Karpas-422 (cell line): ENCODE data around the gene TM9SF2. TPM values are rescaled to one million over a fixed set of nuclear protein-coding genes. Genes with fewer than 3 reads are reported as not detected.

Experiments
- DNase-seq: peaks from one replicate; pipeline ENCODE4 v3.0.0-alpha.2; 2015
- H2AFZ ChIP-seq: fragments of 200-600 bp; sonication (generic); 2 replicates; pipeline ENCODE4 v1.6.1; 2014; ENCODE audit warnings: antibody characterized with exemption, low read length, mixed read lengths
- H3K27ac ChIP-seq: fragments of 200-600 bp; sonication (generic); 2 replicates; pipeline ENCODE4 v1.5.1; 2014; ENCODE audit warnings: mild to moderate bottlenecking, low read length, moderate library complexity
- H3K27me3 ChIP-seq: fragments of 200-600 bp; sonication (generic); 2 replicates; pipeline ENCODE4 v1.6.1; 2014; ENCODE audit warnings: low read length, mixed read lengths
- H3K36me3 ChIP-seq: fragments of 200-600 bp; sonication (generic); 2 replicates; pipeline ENCODE4 v1.6.1; 2014; ENCODE audit warnings: low read length, mixed read lengths; ENCODE audit not compliant: insufficient read depth
- H3K4me1 ChIP-seq: fragments of 200-600 bp; sonication (generic); 2 replicates; pipeline ENCODE4 v1.6.1; 2014; ENCODE audit warnings: mild to moderate bottlenecking, low read length, mixed read lengths
- H3K4me2 ChIP-seq: fragments of 200-600 bp; sonication (generic); 2 replicates; pipeline ENCODE4 v1.6.1; 2014; ENCODE audit warnings: low read length, low read depth, mild to moderate bottlenecking; ENCODE audit not compliant: poor library complexity, severe bottlenecking
- H3K4me3 ChIP-seq: fragments of 200-600 bp; sonication (generic); 2 replicates; pipeline ENCODE4 v1.5.1; 2014; ENCODE audit warnings: mild to moderate bottlenecking, antibody characterized with exemption, low read length, mixed read lengths
- H3K79me2 ChIP-seq: fragments of 200-600 bp; sonication (generic); 2 replicates; pipeline ENCODE4 v1.6.1; 2014; ENCODE audit warnings: mild to moderate bottlenecking, low read length, mixed read lengths
- H3K9ac ChIP-seq: fragments of 200-600 bp; sonication (generic); 2 replicates; pipeline ENCODE4 v1.6.0; 2014; ENCODE audit warnings: low read length
- H3K9me2 ChIP-seq: fragments of 200-600 bp; sonication (generic), shearing (Covaris generic); replicated peaks from 2 replicates; pipeline ENCODE4 v1.6.0; 2014; ENCODE audit warnings: mild to moderate bottlenecking, low read length, moderate library complexity; ENCODE audit not compliant: insufficient read depth
- H3K9me3 ChIP-seq: fragments of 300-700, 200-600 bp; sonication (generic); 2 replicates; pipeline ENCODE4 v1.6.1; 2014; ENCODE audit warnings: low read length, mixed read lengths
- H4K20me1 ChIP-seq: fragments of 200-600 bp; sonication (generic); 2 replicates; pipeline ENCODE4 v1.6.1; 2014; ENCODE audit warnings: mild to moderate bottlenecking, antibody characterized with exemption, low read length, low read depth; ENCODE audit not compliant: insufficient read depth
- total RNA-seq: library from RNA; depleted of rRNA; stranded (reverse); fragments of >200 nt; shearing (Covaris generic); gene quantifications from 2 replicates; pipeline ENCODE4 v1.2.3, GENCODE V29; 2014; ENCODE audit warnings: low replicate concordance

Gene TM9SF2
- total RNA-seq, 1 experiment from 2014 or later, result 134 TPM

DNA sequence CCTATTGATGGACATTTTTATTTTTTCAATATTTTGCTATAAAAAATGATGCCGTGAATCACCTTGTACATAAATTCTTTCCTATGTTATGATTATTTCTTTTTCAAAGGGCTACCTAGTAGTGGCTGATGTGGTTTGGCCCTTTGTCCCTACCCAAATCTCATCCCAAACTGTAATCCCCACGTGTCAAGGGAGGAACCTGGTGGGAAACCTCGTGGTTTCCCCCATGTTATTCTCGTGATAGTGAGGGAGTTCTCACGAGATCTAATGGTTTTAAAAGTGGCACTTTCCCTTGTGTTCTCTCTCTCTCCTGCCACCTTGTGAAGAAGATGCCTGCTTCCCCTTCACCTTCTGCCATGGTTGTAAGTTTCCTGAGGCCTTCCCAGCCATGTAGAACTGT lies 94.9 kb downstream of the TM9SF2 start:
- Histone ChIP-seq H3K79me2 (no peaks in the 10 kb centered on the region), H3K4me3 (no peak overlapping the region), H3K4me2 (no peak overlapping the region), H3K27ac (no peak overlapping the region), H2AFZ (no peak overlapping the region), H3K4me1 (peaks cover 8% of the 10 kb centered on the region), H3K9me2 (no peaks in the 10 kb centered on the region), H3K27me3 (no peaks in the 10 kb centered on the region), H3K36me3 (no peaks in the 10 kb centered on the region), H3K9me3 (no peaks in the 10 kb centered on the region), H3K9ac (no peak overlapping the region), H4K20me1 (no peaks in the 10 kb centered on the region)
- DNase-seq, result no peak

DNA sequence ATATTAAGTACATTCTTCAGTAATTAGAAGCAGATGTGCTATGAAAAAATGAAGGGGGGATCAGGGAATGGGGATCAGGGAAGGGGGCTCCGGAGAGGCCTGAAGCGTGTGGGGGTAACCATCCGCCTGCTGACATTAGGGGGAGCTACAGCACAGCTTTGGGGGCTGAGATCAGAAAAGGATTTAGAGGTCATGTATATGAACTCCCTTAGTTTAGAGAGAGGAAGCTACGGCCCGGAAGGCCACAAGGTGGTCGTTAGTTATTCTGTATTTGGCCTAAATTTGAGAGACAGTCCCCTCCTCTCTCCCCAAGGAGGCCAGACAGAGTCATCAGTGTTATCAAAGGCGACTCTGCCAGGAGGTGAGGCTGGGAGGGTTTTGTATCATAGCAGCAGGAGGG lies 99.0 kb downstream of the TM9SF2 start:
- Histone ChIP-seq H3K9me2 (no peaks in the 10 kb centered on the region), H3K9me3 (no peaks in the 10 kb centered on the region), H3K4me1 (peaks cover 9% of the 10 kb centered on the region), H3K36me3 (no peaks in the 10 kb centered on the region), H2AFZ (peak overlapping the region; percentile 95), H3K4me3 (no peak overlapping the region), H3K9ac (no peak overlapping the region), H3K27me3 (no peaks in the 10 kb centered on the region), H3K79me2 (no peaks in the 10 kb centered on the region), H4K20me1 (no peaks in the 10 kb centered on the region), H3K4me2 (peak overlapping the region; percentile 23), H3K27ac (no peak overlapping the region)
- peak; percentile 78 for DNase-seq

DNA sequence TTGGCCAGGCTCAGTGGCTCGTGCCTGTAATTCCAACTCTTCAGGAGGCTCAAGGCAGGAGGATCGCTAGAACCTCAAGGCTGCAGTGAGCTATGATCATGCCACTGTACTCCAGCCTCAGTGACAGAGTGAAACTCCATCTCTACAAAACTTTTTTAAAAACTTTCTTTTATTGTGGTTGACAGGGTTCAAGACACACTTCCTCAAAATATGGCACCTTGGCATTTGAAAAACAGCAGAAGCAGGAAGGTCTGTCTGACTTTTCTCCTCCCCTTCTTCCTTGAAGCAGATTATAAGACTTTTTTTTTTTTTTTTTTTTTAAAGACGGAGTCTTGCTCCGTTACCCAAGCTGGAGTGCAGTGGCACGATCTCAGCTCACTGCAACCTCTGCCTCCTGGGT lies 100.3 kb downstream of the TM9SF2 start:
- Histone ChIP-seq H3K9me2 (no peaks in the 10 kb centered on the region), H4K20me1 (no peaks in the 10 kb centered on the region), H2AFZ (no peak overlapping the region), H3K4me2 (no peak overlapping the region), H3K9ac (no peak overlapping the region), H3K4me1 (peaks cover 19% of the 10 kb centered on the region), H3K27me3 (no peaks in the 10 kb centered on the region), H3K9me3 (no peaks in the 10 kb centered on the region), H3K4me3 (no peak overlapping the region), H3K36me3 (no peaks in the 10 kb centered on the region), H3K79me2 (no peaks in the 10 kb centered on the region), H3K27ac (no peak overlapping the region)
- DNase-seq, result no peak

DNA sequence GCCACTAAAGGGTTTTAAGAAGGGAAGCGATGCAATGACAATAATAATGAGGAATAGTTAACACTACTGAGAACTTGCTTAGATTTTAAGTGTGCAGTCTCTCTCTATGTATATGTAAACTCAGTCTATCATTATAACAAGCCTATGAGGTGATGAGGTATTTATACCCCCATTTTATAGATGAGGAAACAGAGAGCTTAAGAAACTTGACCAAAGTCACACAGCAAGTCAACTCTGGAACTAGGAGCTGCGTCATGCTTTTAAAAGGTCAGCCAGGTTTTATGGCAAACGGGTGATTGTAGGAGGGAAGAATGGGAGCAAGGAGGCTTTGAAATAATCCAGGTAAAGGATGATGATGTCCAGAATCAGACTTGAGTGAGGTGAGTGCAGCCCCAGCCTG lies 103.4 kb downstream of the TM9SF2 start:
- no peaks in the 10 kb centered on the region for H3K79me2 ChIP-seq
- H3K9me3 ChIP-seq, result no peaks in the 10 kb centered on the region
- H3K36me3 ChIP-seq, result no peaks in the 10 kb centered on the region
- DNase-seq, result no peak
- H3K9me2 ChIP-seq, result no peaks in the 10 kb centered on the region
- no peak overlapping the region for H3K4me2 ChIP-seq
- H2AFZ ChIP-seq, result no peak overlapping the region
- H3K27ac ChIP-seq, result no peak overlapping the region
- no peaks in the 10 kb centered on the region for H3K27me3 ChIP-seq
- H4K20me1 ChIP-seq, result no peaks in the 10 kb centered on the region
- no peak overlapping the region for H3K4me3 ChIP-seq
- H3K9ac ChIP-seq, result no peak overlapping the region
- peaks cover 27% of the 10 kb centered on the region for H3K4me1 ChIP-seq

DNA sequence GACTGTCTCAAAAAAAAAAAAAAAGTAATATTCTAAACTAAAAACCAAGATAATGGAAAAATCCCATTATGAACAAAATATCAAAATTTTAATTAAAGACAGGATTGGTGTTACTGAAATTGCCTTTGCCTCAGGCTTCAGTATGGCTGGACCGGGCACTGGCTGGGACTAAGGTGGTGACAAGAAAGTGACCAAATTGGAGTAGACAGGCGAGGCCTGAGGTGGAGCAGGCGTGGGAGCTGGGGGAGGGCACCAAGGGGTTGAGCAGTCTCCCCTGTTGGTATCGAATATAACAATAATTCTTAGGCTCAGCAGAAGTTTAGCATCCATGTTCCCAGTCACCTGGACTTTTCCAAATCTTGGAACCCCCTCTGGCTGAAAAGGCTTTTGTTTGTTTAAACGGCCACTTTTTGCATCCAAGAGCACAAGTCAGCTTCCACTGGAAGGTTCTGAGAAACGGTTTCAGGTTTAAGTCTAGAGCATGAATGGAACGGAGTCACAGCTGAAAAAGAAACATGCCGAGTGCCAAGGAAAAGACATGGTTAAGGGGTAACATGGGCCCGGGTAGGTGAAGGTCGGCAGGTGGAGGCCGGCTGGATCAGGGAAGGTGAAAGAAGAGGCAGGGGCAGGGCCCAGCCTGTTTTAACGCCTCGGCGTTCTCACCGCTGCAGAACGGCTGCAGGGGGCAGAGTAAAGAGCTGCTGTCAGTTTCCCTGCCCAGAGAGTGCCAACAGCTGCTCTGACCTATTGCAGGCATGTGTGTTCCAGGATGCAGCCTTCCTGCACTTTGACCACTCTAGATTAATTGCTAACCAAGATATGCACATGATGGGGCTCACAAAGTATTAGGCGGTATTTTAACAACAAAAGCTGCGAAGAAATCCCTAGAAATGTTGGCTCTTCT lies 104.4 kb downstream of the TM9SF2 start:
- no peaks in the 10 kb centered on the region for H3K79me2 ChIP-seq
- H4K20me1 ChIP-seq, result peaks cover 4% of the 10 kb centered on the region; the same call in 1 of the 2 replicates
- H3K36me3 ChIP-seq, result no peaks in the 10 kb centered on the region
- DNase-seq, result peak; percentile 68
- H2AFZ ChIP-seq, result peak overlapping the region; percentile 99
- no peak overlapping the region for H3K27ac ChIP-seq
- H3K4me3 ChIP-seq, result peak overlapping the region; percentile 72
- no peaks in the 10 kb centered on the region for H3K9me2 ChIP-seq
- peaks cover 30% of the 10 kb centered on the region for H3K4me1 ChIP-seq
- no peaks in the 10 kb centered on the region for H3K27me3 ChIP-seq
- H3K9me3 ChIP-seq, result no peaks in the 10 kb centered on the region
- H3K4me2 ChIP-seq, result peak overlapping the region; percentile 82
- H3K9ac ChIP-seq, result peak overlapping the region; percentile 61

DNA sequence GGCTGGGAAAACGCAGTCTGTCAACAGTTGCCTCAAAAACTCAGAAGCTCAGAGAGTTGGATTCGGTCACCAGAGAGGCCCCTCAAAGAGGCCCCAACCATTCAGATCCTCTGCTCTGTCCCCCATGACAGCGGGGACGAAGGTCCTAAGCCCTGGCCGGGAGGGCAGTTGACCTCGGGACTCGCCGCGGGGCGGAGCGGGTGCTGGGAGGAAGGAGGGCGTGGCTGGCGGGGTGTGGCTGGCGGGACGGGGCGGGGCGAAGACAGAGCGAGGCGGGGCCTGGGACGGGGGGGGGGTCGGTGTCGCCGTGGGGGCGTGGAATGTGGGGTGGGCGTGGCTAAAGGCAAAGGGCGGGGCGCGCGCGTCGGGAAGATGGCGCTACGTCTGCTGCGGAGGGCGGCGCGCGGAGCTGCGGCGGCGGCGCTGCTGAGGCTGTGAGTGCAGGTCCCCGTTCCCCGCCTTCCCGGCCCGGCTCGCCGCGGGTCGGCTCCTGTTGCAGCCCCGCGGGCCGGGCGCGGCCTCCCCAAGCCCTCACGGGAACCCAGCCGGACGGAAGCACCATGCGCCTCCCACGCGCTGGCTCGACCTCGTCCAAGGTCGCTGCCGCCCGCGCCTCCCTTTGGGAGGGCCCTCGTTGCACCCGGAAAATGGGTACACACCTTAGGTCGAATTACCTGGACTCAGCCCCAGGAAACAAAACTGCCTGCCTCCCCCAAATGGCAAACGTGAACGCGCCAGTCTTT lies 105.2 kb downstream of the TM9SF2 start, which contains the start of gene CLYBL:
CLYBL (plus strand) TSS at position 367 of the 743 bp plus-strand sequence.
- peaks cover 4% of the 10 kb centered on the region; the same call in 1 of the 2 replicates for H4K20me1 ChIP-seq
- peak within 1 kb of the TSS; percentile 86 for H3K4me3 ChIP-seq
- no peaks in the 10 kb centered on the region for H3K9me3 ChIP-seq
- peaks cover 25% of the 10 kb centered on the region for H3K4me1 ChIP-seq
- no peaks in the 10 kb centered on the region for H3K9me2 ChIP-seq
- peak; percentile 93 for DNase-seq
- peak within 1 kb of the TSS; percentile 82 for H3K4me2 ChIP-seq
- H3K9ac ChIP-seq, result peak within 1 kb of the TSS; percentile 82
- H2AFZ ChIP-seq, result peak within 1 kb of the TSS; percentile 99
- no peaks in the 10 kb centered on the region for H3K27me3 ChIP-seq
- H3K36me3 ChIP-seq, result no peaks in the 10 kb centered on the region
- 0 out of 2 replicates have a peak within 1 kb of the TSS, but pooled peaks have one; percentile 18 for H3K27ac ChIP-seq
- H3K79me2 ChIP-seq, result no peaks in the 10 kb centered on the region

DNA sequence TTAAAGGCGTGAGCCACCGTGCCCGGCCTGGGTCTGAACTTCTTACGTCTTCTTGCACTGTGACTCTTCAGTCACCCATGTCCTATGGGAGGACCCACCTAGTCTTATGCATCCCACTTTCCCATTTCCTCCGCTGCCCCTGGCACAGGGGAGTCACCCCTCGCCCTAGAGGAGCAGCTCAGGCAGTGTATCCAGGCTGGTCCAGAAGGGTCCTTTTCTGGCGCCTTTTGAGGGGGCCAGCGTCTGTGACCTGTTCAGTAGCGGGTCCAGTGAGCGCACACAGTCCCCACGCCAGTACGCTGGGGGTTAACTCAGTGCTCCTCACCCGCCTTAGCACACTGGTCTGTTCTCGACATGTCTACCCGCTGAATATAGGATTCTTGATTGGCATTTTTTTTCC lies 107.1 kb downstream of the TM9SF2 start:
- Histone ChIP-seq H3K9me3 (no peaks in the 10 kb centered on the region), H3K4me1 (peaks cover 25% of the 10 kb centered on the region)

DNA sequence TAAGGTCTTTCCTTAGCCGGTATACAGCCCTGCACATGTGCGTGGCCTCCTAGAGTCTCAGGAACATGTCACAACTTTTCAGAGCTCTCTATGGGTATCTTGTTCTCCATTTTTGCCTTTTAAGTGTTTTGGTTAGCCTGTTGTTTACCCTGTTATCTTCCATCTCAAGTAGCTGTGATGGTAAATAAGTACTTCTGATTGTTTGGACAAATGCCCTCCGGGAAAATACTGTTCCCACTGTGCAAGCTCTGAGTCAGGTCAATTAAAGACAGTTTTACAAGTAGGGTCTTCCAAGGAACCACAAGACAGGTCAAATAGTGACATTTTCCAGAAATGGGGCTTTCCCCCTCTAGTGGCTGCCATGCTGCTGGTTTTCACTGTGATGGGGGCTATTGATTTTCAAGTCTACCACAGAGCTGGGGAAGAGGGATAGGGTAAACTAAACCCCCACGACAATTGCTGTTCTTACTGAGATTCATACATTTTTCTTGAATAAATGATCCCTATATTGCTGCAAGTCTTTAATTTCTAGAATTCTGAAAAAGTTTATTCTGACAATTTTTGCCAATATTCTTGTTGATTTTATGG lies 109.5 kb downstream of the TM9SF2 start:
- Histone ChIP-seq H3K9me2 (no peaks in the 10 kb centered on the region), H3K27ac (no peak overlapping the region), H3K9me3 (no peaks in the 10 kb centered on the region), H3K4me2 (no peak overlapping the region), H3K36me3 (no peaks in the 10 kb centered on the region), H3K4me3 (no peak overlapping the region), H3K79me2 (no peaks in the 10 kb centered on the region), H4K20me1 (peaks cover 7% of the 10 kb centered on the region; the same call in 1 of the 2 replicates), H3K27me3 (no peaks in the 10 kb centered on the region), H3K4me1 (peaks cover 23% of the 10 kb centered on the region), H2AFZ (no peak overlapping the region), H3K9ac (no peak overlapping the region)
- peak; percentile 55 for DNase-seq

More for the DNA sequence above, 107.1 kb downstream of the TM9SF2 start:
- DNase-seq, result no peak
- Histone ChIP-seq H3K27me3 (no peaks in the 10 kb centered on the region), H2AFZ (no peak overlapping the region), H3K36me3 (no peaks in the 10 kb centered on the region), H3K79me2 (no peaks in the 10 kb centered on the region), H3K9ac (no peak overlapping the region), H3K4me3 (no peak overlapping the region), H3K27ac (no peak overlapping the region), H3K4me2 (no peak overlapping the region), H4K20me1 (peaks cover 4% of the 10 kb centered on the region; the same call in 1 of the 2 replicates), H3K9me2 (no peaks in the 10 kb centered on the region)
